Hepatocyte (in vitro differentiated cells): Measurements from ENCODE around the gene ZBTB42. TPM values are rescaled to one million over a fixed set of nuclear protein-coding genes. Genes with fewer than 3 reads are reported as not detected.
A peak's percentile ranks its signal among the peaks of the same experiment; 100 is the strongest.

Experiments used
- DNase-seq: peaks from one replicate; pipeline ENCODE4 v3.0.0-alpha.2; 2016; ENCODE audit warnings: low spot score
- H2AFZ ChIP-seq: fragments of 200-600 bp; sonication (generic); 2 replicates; pipeline ENCODE4 v1.6.0; 2016; ENCODE audit warnings: antibody characterized with exemption, mild to moderate bottlenecking
- H3K27ac ChIP-seq: fragments of 200-600 bp; sonication (generic); 2 replicates; pipeline ENCODE4 v1.5.1; 2016; ENCODE audit warnings: mild to moderate bottlenecking
- H3K27me3 ChIP-seq: fragments of 200-600 bp; sonication (generic); 2 replicates; pipeline ENCODE4 v1.6.1; 2016
- H3K36me3 ChIP-seq: fragments of 200-600 bp; sonication (generic); replicated peaks from 2 replicates; pipeline ENCODE4 v1.5.1; 2016; ENCODE audit warnings: low read depth; ENCODE audit not compliant: insufficient read depth
- H3K4me1 ChIP-seq: fragments of 200-600 bp; sonication (generic); 2 replicates; pipeline ENCODE4 v1.5.1; 2016; ENCODE audit warnings: mild to moderate bottlenecking, moderate library complexity; ENCODE audit not compliant: insufficient read depth
- H3K4me2 ChIP-seq: fragments of 200-600 bp; sonication (generic); 2 replicates; pipeline ENCODE4 v1.6.0; 2016
- H3K4me3 ChIP-seq: fragments of 200-600 bp; sonication (generic); 2 replicates; pipeline ENCODE4 v1.5.1; 2016; ENCODE audit warnings: mild to moderate bottlenecking
- H3K79me2 ChIP-seq: fragments of 200-600 bp; sonication (generic); 2 replicates; pipeline ENCODE4 v1.6.0; 2017; ENCODE audit warnings: mild to moderate bottlenecking
- H3K9me2 ChIP-seq: fragments of 200-600 bp; sonication (generic); replicated peaks from 2 replicates; pipeline ENCODE4 v1.6.0; 2017; ENCODE audit warnings: mild to moderate bottlenecking; ENCODE audit not compliant: insufficient read depth
- H3K9me3 ChIP-seq: fragments of 200-600 bp; sonication (generic); 2 replicates; pipeline ENCODE4 v1.5.1; 2016; ENCODE audit warnings: low read depth, mild to moderate bottlenecking
- H4K20me1 ChIP-seq: fragments of 200-600 bp; sonication (generic); 2 replicates; pipeline ENCODE4 v1.6.0; 2016; ENCODE audit warnings: mild to moderate bottlenecking; ENCODE audit not compliant: insufficient read depth, poor library complexity, severe bottlenecking
- EZH2 ChIP-seq: fragments of 200-600 bp; sonication (generic); IDR thresholded peaks from 2 replicates; pipeline ENCODE4 v1.6.1; 2016; ENCODE audit warnings: antibody characterized with exemption, mild to moderate bottlenecking, borderline replicate concordance
- EZH2phosphoT487 ChIP-seq: fragments of 200-600 bp; sonication (generic); IDR thresholded peaks from one replicate; pipeline ENCODE4 v1.6.1; 2018; ENCODE audit warnings: antibody characterized with exemption, mild to moderate bottlenecking, low read depth, moderate library complexity; ENCODE audit not compliant: unreplicated experiment, severe bottlenecking
- WGBS: methylation state at CpG from one replicate; pipeline ENCODE4 v1.1.6; 2016; ENCODE audit warnings: low lambda C conversion rate; ENCODE audit errors: missing lambda C conversion rate; 5-methylcytosine and 5-hydroxymethylcytosine counted together
- polyA plus RNA-seq: library from polyadenylated mRNA; unstranded; fragments of >200 nt; fragmentation: Nextera tagmentation; extraction: Ambion mirVana; gene quantifications from 2 replicates; pipeline ENCODE4 v1.2.1, GENCODE V29; 2016
- total RNA-seq: library from RNA; depleted of rRNA; stranded (reverse); fragments of >200 nt; gene quantifications from 2 replicates; pipeline ENCODE4 v1.2.3, GENCODE V29; 2014
- TF ChIP-seq, protein P1 (sequence below): fragments of 200-600 bp; sonication (generic); IDR thresholded peaks from 2 replicates; pipeline ENCODE4 v1.5.1; 2016; ENCODE audit warnings: antibody characterized with exemption, mild to moderate bottlenecking; ENCODE audit not compliant: poor library complexity

ZBTB42 gene
- total and polyA plus RNA-seq, 2 experiments from 2014 or later, result 3.6 to 8.6 TPM

DNA sequence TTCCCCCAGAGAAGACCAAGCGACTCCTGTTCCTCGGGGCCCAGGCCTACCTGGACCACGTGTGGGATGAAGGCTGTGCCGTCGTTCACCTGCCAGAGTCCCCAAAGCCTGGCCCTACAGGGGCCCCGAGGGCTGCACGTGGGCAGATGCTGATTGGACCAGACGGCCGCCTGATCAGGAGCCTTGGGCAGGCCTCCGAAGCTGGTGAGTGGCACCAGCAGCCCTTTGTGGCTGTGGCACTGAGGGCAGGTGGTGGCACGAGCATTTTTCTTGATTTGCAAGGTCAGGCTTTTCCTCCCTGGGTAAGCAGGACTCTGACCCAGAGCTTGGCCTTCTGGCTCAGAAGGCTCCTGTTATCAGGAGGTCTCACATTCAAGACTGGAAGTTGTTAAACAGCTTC lies 45.3 kb upstream of the ZBTB42 start:
- Histone ChIP-seq H2AFZ (no peak overlapping the region), H3K36me3 (no peaks in the 10 kb centered on the region), H3K27me3 (no peaks in the 10 kb centered on the region), H3K27ac (no peak overlapping the region), H3K4me1 (peaks cover 6% of the 10 kb centered on the region), H3K4me2 (peak overlapping the region; percentile 97), H3K79me2 (peaks cover 67% of the 10 kb centered on the region), H3K9me3 (no peaks in the 10 kb centered on the region), H3K9me2 (no peaks in the 10 kb centered on the region), H3K4me3 (no peak overlapping the region), H4K20me1 (peaks cover 31% of the 10 kb centered on the region)
- TF ChIP-seq EZH2, result no peak
- DNase-seq, result no peak
- WGBS, result 87% methylated on average over 11 of the region's 11 CpGs

DNA sequence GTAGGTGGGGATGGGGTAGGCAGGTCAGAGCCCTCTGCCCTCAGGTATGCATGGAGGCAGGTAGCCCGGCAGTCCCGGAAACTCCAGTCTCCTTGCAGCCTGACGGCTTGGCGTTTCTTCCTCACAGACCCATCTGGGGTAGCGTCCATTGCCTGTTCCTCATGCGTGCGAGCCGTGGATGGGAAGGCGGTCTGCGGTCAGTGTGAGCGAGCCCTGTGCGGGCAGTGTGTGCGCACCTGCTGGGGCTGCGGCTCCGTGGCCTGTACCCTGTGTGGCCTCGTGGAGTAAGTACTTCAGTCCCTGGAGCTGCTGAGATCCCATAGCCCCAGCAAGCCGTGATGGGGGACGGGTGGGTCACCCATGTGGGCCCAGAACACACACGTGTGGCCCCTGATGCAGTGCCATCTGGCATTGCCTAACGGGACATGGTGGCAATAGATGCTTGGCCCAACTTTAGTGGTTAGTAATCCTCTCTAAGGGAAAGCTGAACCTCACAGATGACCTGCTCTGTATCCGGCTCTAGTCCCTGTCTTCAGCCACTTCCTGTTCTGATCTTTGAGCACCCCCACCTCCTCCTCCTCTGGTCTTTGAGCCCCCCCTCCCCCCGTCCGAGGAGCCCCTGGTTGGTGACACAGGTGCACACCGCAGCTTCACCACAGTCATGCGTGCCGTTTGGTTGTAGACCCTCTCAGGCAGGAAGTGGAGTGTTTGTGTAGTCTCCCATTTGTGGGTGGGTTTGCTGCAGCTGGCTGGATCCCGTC lies 44.2 kb upstream of the ZBTB42 start:
- no peak overlapping the region for H3K4me3 ChIP-seq
- no peaks in the 10 kb centered on the region for H3K9me3 ChIP-seq
- peaks cover 6% of the 10 kb centered on the region for H3K4me1 ChIP-seq
- no peak overlapping the region for H2AFZ ChIP-seq
- no peak overlapping the region for H3K27ac ChIP-seq
- TF ChIP-seq EZH2 (no peak), EZH2phosphoT487 (no peak)
- TF ChIP-seq, protein P1, sequence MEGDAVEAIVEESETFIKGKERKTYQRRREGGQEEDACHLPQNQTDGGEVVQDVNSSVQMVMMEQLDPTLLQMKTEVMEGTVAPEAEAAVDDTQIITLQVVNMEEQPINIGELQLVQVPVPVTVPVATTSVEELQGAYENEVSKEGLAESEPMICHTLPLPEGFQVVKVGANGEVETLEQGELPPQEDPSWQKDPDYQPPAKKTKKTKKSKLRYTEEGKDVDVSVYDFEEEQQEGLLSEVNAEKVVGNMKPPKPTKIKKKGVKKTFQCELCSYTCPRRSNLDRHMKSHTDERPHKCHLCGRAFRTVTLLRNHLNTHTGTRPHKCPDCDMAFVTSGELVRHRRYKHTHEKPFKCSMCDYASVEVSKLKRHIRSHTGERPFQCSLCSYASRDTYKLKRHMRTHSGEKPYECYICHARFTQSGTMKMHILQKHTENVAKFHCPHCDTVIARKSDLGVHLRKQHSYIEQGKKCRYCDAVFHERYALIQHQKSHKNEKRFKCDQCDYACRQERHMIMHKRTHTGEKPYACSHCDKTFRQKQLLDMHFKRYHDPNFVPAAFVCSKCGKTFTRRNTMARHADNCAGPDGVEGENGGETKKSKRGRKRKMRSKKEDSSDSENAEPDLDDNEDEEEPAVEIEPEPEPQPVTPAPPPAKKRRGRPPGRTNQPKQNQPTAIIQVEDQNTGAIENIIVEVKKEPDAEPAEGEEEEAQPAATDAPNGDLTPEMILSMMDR, result no peak
- peaks cover 67% of the 10 kb centered on the region for H3K79me2 ChIP-seq
- H3K27me3 ChIP-seq, result no peaks in the 10 kb centered on the region
- H3K36me3 ChIP-seq, result no peaks in the 10 kb centered on the region
- peaks cover 31% of the 10 kb centered on the region for H4K20me1 ChIP-seq
- no peaks in the 10 kb centered on the region for H3K9me2 ChIP-seq
- H3K4me2 ChIP-seq, result no peak overlapping the region
- DNase-seq, result no peak
- 95% methylated on average over 26 of the region's 27 CpGs for WGBS

DNA sequence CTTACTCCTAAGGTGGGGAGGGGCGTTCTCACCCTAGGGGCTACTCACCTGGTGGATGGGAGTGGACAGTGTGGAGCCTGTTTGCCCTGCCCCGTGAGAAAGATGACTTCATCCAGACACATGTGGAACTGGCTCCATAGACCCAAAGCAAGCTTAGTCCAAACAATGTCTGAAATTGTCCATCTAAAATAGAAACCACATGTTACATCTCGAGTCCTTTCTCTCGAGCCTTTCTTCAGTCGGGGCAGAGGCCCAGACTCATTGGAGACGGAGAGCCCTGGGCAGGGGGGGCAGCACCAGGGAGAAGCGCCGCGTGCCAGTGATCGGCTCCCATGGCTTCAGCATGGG lies 43.7 kb upstream of the ZBTB42 start:
- no peak overlapping the region for H3K4me3 ChIP-seq
- peaks cover 68% of the 10 kb centered on the region for H3K79me2 ChIP-seq
- H3K4me2 ChIP-seq, result no peak overlapping the region
- H2AFZ ChIP-seq, result no peak overlapping the region
- H3K4me1 ChIP-seq, result peaks cover 6% of the 10 kb centered on the region
- no peak for TF ChIP-seq EZH2
- TF ChIP-seq EZH2phosphoT487, result no peak
- TF ChIP-seq, protein P1, result no peak
- H3K27me3 ChIP-seq, result no peaks in the 10 kb centered on the region
- 87% methylated on average over 10 of the region's 10 CpGs for WGBS
- H3K36me3 ChIP-seq, result no peaks in the 10 kb centered on the region
- H3K9me2 ChIP-seq, result no peaks in the 10 kb centered on the region
- no peak for DNase-seq
- H3K27ac ChIP-seq, result no peak overlapping the region
- H4K20me1 ChIP-seq, result peaks cover 31% of the 10 kb centered on the region
- H3K9me3 ChIP-seq, result no peaks in the 10 kb centered on the region

DNA sequence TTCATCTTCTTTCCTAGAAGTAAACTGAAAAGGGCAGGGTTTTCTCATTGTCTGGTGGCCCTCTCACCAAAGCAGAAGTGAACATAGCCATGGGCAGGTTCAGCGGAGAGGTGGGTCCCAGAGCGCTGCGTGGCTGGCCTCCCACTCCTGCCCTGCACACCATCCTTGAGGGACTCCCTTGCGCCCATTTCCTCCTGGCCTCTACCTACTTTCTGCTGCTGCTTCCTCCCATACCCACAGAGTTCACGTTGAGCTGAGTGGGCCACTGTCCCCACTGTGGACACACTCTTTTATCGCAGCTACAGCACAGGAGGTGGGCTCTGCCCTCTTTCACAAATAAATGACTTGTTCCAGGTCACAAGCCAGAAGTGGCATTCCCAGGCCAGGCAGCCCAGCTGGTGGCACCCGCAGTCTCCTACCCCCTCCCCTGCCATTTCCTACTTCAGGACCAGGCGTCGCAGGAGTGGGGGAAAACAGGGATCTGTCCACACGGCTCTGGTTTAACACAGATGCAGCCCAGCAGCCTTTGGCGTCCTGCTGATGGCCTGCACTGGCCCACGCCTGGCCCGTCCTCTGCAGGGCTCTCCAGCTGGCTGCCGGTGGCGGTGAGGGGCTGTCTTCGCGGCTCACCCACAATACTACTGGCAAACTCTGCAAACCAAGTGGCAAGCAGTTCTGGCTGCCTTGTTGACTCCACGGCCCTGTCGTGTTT lies 43.1 kb upstream of the ZBTB42 start:
- H3K9me3 ChIP-seq, result no peaks in the 10 kb centered on the region
- H3K27ac ChIP-seq, result no peak overlapping the region
- WGBS, result 95% methylated on average over 19 of the region's 19 CpGs
- no peak overlapping the region for H3K4me3 ChIP-seq
- H3K4me1 ChIP-seq, result peaks cover 6% of the 10 kb centered on the region
- H3K9me2 ChIP-seq, result no peaks in the 10 kb centered on the region
- no peak overlapping the region for H3K4me2 ChIP-seq
- TF ChIP-seq, protein P1, result no peak
- TF ChIP-seq EZH2 (no peak), EZH2phosphoT487 (no peak)
- no peak for DNase-seq
- H2AFZ ChIP-seq, result no peak overlapping the region
- peaks cover 73% of the 10 kb centered on the region for H3K79me2 ChIP-seq
- H3K36me3 ChIP-seq, result no peaks in the 10 kb centered on the region
- H4K20me1 ChIP-seq, result peaks cover 31% of the 10 kb centered on the region
- no peaks in the 10 kb centered on the region for H3K27me3 ChIP-seq
